HFF-Myc (cell line): Measurements from ENCODE around the gene SZRD1.
A peak's percentile ranks its signal among the peaks of the same experiment; 100 is the strongest.

Source experiments
- DNase-seq: peaks from one replicate; pipeline ENCODE4 v3.0.0-alpha.2; 2011; ENCODE audit warnings: low read depth; ENCODE audit errors: extremely low read depth
- H3K4me3 ChIP-seq: replicated peaks from 2 replicates; pipeline ENCODE4 v1.5.1; 2011; ENCODE audit warnings: low read depth, mild to moderate bottlenecking, control low read depth, low read length
- CTCF ChIP-seq: IDR thresholded peaks from 2 replicates; pipeline ENCODE4 v1.5.1; 2012; ENCODE audit warnings: mild to moderate bottlenecking, low read depth, low read length, control low read depth; ENCODE audit errors: missing control alignments

Gene SZRD1

GRCh38 chr1:16367968-16368890 lies 1.2 kb downstream of the SZRD1 start:
- DNase-seq: no peak
- peak overlapping the region; percentile 67 for H3K4me3 ChIP-seq

GRCh38 chr1:16369821-16370220 lies 2.8 kb downstream of the SZRD1 start:
- no peak for TF ChIP-seq CTCF
- H3K4me3 ChIP-seq: no peak overlapping the region
- DNase-seq: no peak

More at GRCh38 chr1:16367968-16368890, 1.2 kb downstream of the SZRD1 start:
- TF ChIP-seq CTCF: no peak

GRCh38 chr1:16371725-16372124 lies 4.7 kb downstream of the SZRD1 start:
- no peak for TF ChIP-seq CTCF
- H3K4me3 ChIP-seq: no peak overlapping the region
- peak; percentile 24 for DNase-seq

GRCh38 chr1:16372535-16373285 lies 5.7 kb downstream of the SZRD1 start:
- TF ChIP-seq CTCF: no peak
- no peak overlapping the region for H3K4me3 ChIP-seq
- DNase-seq: no peak

- H3K4me3 ChIP-seq: no peak overlapping the region
- no peak for DNase-seq
- no peak for TF ChIP-seq CTCF
These were observed 7.2 kb downstream of the SZRD1 start for GRCh38 chr1:16374266-16374665.

GRCh38 chr1:16375521-16376340 lies 8.7 kb downstream of the SZRD1 start:
- TF ChIP-seq CTCF: no peak
- H3K4me3 ChIP-seq: no peak overlapping the region
- peak; percentile 25 for DNase-seq
